Neural progenitor cell (in vitro differentiated cells): ENCODE results near the gene CCDC179. TPM values are rescaled to one million over a fixed set of nuclear protein-coding genes. Genes with fewer than 3 reads are reported as not detected.
A peak's percentile ranks its signal among the peaks of the same experiment; 100 is the strongest.

Experiments used
- DNase-seq: peaks from one replicate; pipeline ENCODE4 v3.0.0-alpha.2; 2016; ENCODE audit warnings: low spot score
- H2AFZ ChIP-seq: fragments of 200-600 bp; sonication (generic); replicated peaks from 2 replicates; pipeline ENCODE4 v1.6.1; 2016; ENCODE audit warnings: antibody characterized with exemption
- H3F3A ChIP-seq: fragments of 200-600 bp; sonication (generic); 2 replicates; pipeline ENCODE4 v1.6.1; 2016; ENCODE audit warnings: antibody characterized with exemption, low read depth
- H3K27ac ChIP-seq: fragments of 200-600 bp; sonication (generic); 2 replicates; pipeline ENCODE4 v1.5.1; 2016; ENCODE audit warnings: mild to moderate bottlenecking
- H3K27me3 ChIP-seq: fragments of 200-600 bp; sonication (generic); 2 replicates; pipeline ENCODE4 v1.6.1; 2016; ENCODE audit warnings: mild to moderate bottlenecking, moderate library complexity
- H3K36me3 ChIP-seq: fragments of 200-600 bp; sonication (generic); 2 replicates; pipeline ENCODE4 v1.5.1; 2016
- H3K4me1 ChIP-seq: fragments of 200-600 bp; sonication (generic); 2 replicates; pipeline ENCODE4 v1.6.1; 2016; ENCODE audit warnings: mixed run types
- H3K4me2 ChIP-seq: fragments of 200-600 bp; sonication (generic); 2 replicates; pipeline ENCODE4 v1.6.1; 2016
- H3K4me3 ChIP-seq: fragments of 200-600 bp; sonication (generic); 2 replicates; pipeline ENCODE4 v1.5.1; 2016
- H3K79me2 ChIP-seq: fragments of 200-600 bp; sonication (generic); 2 replicates; pipeline ENCODE4 v1.6.1; 2016; ENCODE audit warnings: low read depth
- H3K9ac ChIP-seq: fragments of 200-600 bp; sonication (generic); 2 replicates; pipeline ENCODE4 v1.6.1; 2016
- H3K9me3 ChIP-seq: fragments of 200-600 bp; sonication (generic); 2 replicates; pipeline ENCODE4 v1.5.1; 2016; ENCODE audit warnings: low read depth
- H4K20me1 ChIP-seq: fragments of 200-600 bp; sonication (generic); 2 replicates; pipeline ENCODE4 v1.6.1; 2016; ENCODE audit warnings: low read depth
- H3K27ac Mint-ChIP-seq: 3 replicates; pipeline ENCODE4 v1.8.0; 2021; ENCODE audit warnings: mixed read lengths
- H3K27me3 Mint-ChIP-seq: 2 replicates; pipeline ENCODE4 v1.8.0; 2022; ENCODE audit warnings: low read depth, mild to moderate bottlenecking, inconsistent platforms, moderate library complexity, mixed read lengths; ENCODE audit not compliant: insufficient read depth
- H3K36me3 Mint-ChIP-seq: 3 replicates; pipeline ENCODE4 v1.8.0; 2021; ENCODE audit warnings: mixed read lengths
- H3K4me1 Mint-ChIP-seq: 3 replicates; pipeline ENCODE4 v1.8.0; 2021; ENCODE audit warnings: mixed read lengths
- H3K4me3 Mint-ChIP-seq: 3 replicates; pipeline ENCODE4 v1.8.0; 2021; ENCODE audit warnings: mild to moderate bottlenecking, moderate library complexity, mixed read lengths
- H3K9me3 Mint-ChIP-seq: 3 replicates; pipeline ENCODE4 v1.8.0; 2020; ENCODE audit warnings: mixed read lengths
- CTCF ChIP-seq: fragments of 200-600 bp; sonication (generic); IDR thresholded peaks from 2 replicates; pipeline ENCODE4 v1.5.1; 2017; ENCODE audit warnings: antibody characterized with exemption, mild to moderate bottlenecking
- EZH2 ChIP-seq: fragments of 200-600 bp; sonication (generic); IDR thresholded peaks from 2 replicates; pipeline ENCODE4 v1.6.1; 2017; ENCODE audit warnings: antibody characterized with exemption, mild to moderate bottlenecking, moderate library complexity
- EZH2phosphoT487 ChIP-seq: fragments of 200-600 bp; sonication (generic); IDR thresholded peaks from 2 replicates; pipeline ENCODE4 v1.6.1; 2017; ENCODE audit warnings: antibody characterized with exemption
- total RNA-seq: library from RNA; depleted of rRNA; stranded (reverse); fragments of >200 nt; gene quantifications from 2 replicates; pipeline ENCODE4 v1.2.3, GENCODE V29; 2015; ENCODE audit warnings: low replicate concordance

The CCDC179 gene
- total RNA-seq, 1 donor from 2014 or later, result not detected

GRCh38 chr11:22875869-22876473 lies 15.7 kb upstream of the CCDC179 start:
- peaks cover 2% of the 10 kb centered on the region for H3K27me3 Mint-ChIP-seq
- TF ChIP-seq EZH2phosphoT487 (no peak), EZH2 (no peak), CTCF (peak; percentile 93)
- H3K36me3 Mint-ChIP-seq, result no peaks in the 10 kb centered on the region

GRCh38 chr11:22869325-22869724 lies 9.1 kb upstream of the CCDC179 start:
- no peaks in the 10 kb centered on the region for H3K36me3 ChIP-seq
- no peaks in the 10 kb centered on the region for H4K20me1 ChIP-seq
- no peaks in the 10 kb centered on the region for H3K27me3 ChIP-seq
- Mint-ChIP-seq H3K27me3 (no peaks in the 10 kb centered on the region), H3K9me3 (no peaks in the 10 kb centered on the region), H3K4me1 (no peaks in the 10 kb centered on the region), H3K4me3 (no peak overlapping the region), H3K36me3 (no peaks in the 10 kb centered on the region), H3K27ac (no peak overlapping the region)
- H3K4me1 ChIP-seq, result no peaks in the 10 kb centered on the region
- H3K4me2 ChIP-seq, result no peak overlapping the region
- no peaks in the 10 kb centered on the region for H3F3A ChIP-seq
- no peak overlapping the region for H3K27ac ChIP-seq
- no peak overlapping the region for H2AFZ ChIP-seq
- H3K9me3 ChIP-seq, result no peaks in the 10 kb centered on the region
- TF ChIP-seq EZH2phosphoT487 (no peak), EZH2 (no peak), CTCF (no peak)
- no peaks in the 10 kb centered on the region for H3K79me2 ChIP-seq
- H3K9ac ChIP-seq, result no peak overlapping the region
- no peak overlapping the region for H3K4me3 ChIP-seq
- DNase-seq, result no peak

More at GRCh38 chr11:22875869-22876473, 15.7 kb upstream of the CCDC179 start:
- H3K27me3 ChIP-seq, result no peaks in the 10 kb centered on the region
- H2AFZ ChIP-seq, result no peak overlapping the region
- no peak overlapping the region for H3K9ac ChIP-seq
- H3K27ac Mint-ChIP-seq, result no peak overlapping the region
- peak; percentile 85 for DNase-seq
- no peak overlapping the region for H3K4me3 ChIP-seq
- H3K4me3 Mint-ChIP-seq, result no peak overlapping the region
- no peaks in the 10 kb centered on the region for H3F3A ChIP-seq
- H3K79me2 ChIP-seq, result no peaks in the 10 kb centered on the region
- no peaks in the 10 kb centered on the region for H3K4me1 ChIP-seq
- H4K20me1 ChIP-seq, result no peaks in the 10 kb centered on the region
- H3K4me2 ChIP-seq, result no peak overlapping the region
- no peaks in the 10 kb centered on the region for H3K9me3 ChIP-seq
- no peaks in the 10 kb centered on the region for H3K4me1 Mint-ChIP-seq
- no peaks in the 10 kb centered on the region for H3K9me3 Mint-ChIP-seq
- no peak overlapping the region for H3K27ac ChIP-seq
- H3K36me3 ChIP-seq, result no peaks in the 10 kb centered on the region

GRCh38 chr11:22859756-22860155 lies 518 bp downstream of the CCDC179 start:
- Mint-ChIP-seq H3K36me3 (no peaks in the 10 kb centered on the region), H3K27me3 (no peaks in the 10 kb centered on the region), H3K27ac (no peak overlapping the region), H3K4me1 (no peaks in the 10 kb centered on the region), H3K9me3 (no peaks in the 10 kb centered on the region), H3K4me3 (no peak overlapping the region)
- Histone ChIP-seq H3K4me2 (no peak overlapping the region), H3K9ac (no peak overlapping the region), H4K20me1 (no peaks in the 10 kb centered on the region), H2AFZ (no peak overlapping the region), H3K9me3 (no peaks in the 10 kb centered on the region), H3K27ac (no peak overlapping the region), H3K27me3 (no peaks in the 10 kb centered on the region), H3K4me1 (no peaks in the 10 kb centered on the region), H3K4me3 (no peak overlapping the region), H3K36me3 (no peaks in the 10 kb centered on the region), H3K79me2 (no peaks in the 10 kb centered on the region), H3F3A (no peaks in the 10 kb centered on the region)
- TF ChIP-seq EZH2 (no peak), EZH2phosphoT487 (no peak), CTCF (no peak)
- DNase-seq, result no peak
